GM21390 (cell line): ENCODE results near the gene MAML3.
"Not testable (repeated sequence)": the region's sequence is repeated elsewhere in the genome, so short reads cannot be mapped to it uniquely, and the experiment has no call there.

Experiments used
- ATAC-seq: cut with Tn5 transposase; IDR thresholded peaks from one replicate; pipeline ENCODE4 v1.9.1; 2021; ENCODE audit not compliant: unreplicated experiment

The MAML3 gene

DNA sequence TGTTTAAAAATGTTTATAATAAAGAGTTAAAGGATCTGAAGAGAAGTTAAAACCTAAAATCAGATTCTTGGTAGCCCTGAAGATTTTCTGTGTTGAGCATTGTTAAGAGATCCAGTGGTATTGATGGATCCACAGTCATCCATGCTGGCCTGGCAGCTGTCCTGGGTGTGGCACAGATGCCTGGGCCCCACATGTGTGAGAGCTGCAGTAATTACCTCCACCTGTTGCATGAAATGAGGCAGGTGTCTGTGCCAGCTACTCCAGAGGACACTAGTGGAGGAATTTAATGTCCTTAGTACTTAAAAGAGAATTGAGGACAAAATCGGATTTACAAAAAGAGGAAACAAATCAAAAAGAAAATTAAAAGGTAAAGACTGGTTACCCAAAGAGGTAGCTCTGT lies 444.3 kb downstream of the MAML3 start:
- ATAC-seq: no peak

DNA sequence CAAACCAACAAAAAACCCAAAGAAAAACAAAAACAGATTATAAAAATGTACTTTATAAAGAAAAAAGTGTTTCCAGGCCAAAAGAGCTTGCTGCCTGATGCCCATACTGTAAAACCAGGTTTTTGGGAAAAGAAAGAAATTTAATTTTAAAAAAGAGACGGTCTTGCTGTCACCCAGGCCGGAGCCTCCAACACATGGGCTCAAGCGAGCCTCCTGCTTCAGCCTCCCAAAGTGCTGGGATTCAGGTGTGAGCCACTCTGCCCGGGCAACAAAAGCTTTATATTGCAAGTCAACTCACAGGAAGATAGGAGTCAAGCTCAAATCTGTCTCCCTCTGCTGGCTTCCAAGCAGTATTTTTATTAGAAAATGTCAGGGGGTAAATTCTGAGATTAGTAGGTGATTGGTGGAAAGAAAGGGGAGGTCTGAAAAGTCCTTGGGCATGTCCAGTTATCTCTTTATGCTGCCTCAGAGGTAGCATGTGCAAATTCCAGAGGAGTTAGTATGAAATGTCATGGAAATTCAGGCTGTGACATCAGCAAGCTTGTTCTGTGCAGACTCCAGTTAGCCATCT lies 449.0 kb downstream of the MAML3 start:
- ATAC-seq: no peak

- no peak for ATAC-seq
Observed at GRCh38 chr4:139700568-139700967, 453.4 kb downstream of the MAML3 start.

DNA sequence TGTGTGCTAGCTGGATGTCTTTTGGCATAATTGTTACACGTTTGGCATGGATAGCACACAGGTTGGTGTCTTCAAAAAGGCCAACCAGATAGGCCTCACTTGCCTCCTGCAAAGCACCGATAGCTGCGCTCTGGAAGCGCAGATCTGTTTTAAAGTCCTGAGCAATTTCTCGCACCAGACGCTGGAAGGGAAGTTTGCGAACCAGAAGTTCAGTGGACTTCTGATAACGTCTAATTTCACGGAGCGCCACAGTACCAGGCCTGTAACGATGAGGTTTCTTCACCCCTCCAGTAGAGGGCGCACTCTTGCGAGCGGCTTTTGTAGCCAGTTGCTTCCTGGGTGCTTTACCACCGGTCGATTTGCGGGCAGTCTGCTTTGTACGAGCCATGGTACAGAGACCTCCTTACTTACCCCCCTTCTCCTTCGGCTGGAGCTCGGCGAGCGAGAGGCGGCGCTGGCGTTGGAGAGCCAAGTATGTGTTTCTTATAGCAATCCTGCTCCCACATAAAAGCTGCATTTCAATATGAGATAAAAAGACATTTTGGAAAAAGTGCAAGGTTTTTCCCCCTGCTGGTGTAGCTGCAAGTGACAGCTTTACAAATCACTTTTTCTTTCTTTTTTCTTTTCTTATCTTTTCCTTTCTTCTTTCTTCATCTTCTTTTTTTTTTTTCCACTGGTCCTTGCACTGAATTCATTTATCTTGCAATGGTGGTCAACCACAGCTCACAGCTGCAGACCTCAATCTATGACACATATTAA lies 455.6 kb downstream of the MAML3 start:
- not testable (repeated sequence) for ATAC-seq

GRCh38 chr4:139696491-139696890 lies 457.5 kb downstream of the MAML3 start:
- no peak for ATAC-seq

- ATAC-seq: no peak
Observed at GRCh38 chr4:139694522-139695107, 459.4 kb downstream of the MAML3 start.

DNA sequence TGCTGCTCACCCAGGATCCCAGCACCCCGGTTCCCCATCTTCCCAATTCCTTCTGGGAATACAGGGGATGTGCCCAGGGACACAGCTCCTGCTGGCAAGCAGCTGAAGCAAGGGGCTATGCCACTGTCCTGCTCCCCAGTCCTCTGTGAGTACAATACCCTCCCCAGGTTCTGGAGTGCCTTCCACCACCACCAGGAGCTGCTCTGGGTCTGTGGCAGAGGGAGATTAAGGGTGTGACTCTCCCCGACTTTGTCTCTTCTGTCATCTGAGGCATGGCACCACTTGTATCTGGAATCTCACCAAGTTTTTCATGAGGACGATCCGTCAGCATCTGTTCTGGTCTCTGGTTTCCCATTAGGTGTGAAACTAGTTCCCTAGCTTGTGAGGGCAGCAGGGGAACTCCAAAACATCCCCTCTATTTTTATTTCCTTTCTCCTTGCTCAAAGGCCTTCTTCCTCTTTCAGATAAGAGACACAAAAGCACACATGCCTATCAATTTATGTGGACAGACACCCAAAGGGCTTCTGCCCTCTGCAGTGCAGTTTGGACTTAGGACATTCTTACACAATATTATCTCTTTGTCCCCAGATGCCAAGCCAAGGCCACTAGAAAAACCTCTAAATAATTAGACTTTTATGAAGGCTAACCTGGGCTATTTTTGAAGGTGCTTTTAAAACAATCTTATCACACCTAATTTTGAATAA lies 461.5 kb downstream of the MAML3 start:
- ATAC-seq: no peak

DNA sequence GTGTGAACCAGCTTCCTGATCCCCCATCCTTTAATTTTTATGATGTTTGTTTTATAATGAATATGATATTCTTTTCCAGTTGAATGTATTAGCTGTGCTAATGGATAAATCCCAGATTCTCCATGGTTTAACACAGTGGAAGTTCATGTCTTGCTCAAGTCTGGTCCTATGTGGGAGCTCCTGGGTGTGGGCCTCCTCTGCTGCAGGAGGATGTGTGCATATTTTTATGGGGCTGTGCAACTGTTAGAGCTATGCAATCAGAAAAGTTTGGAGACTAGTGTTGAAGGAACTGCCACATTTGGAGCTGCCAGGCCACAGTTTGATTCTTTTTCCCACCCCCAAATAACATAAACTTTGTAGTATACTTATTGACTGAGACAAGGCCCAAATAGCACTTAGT lies 463.6 kb downstream of the MAML3 start:
- ATAC-seq: no peak

DNA sequence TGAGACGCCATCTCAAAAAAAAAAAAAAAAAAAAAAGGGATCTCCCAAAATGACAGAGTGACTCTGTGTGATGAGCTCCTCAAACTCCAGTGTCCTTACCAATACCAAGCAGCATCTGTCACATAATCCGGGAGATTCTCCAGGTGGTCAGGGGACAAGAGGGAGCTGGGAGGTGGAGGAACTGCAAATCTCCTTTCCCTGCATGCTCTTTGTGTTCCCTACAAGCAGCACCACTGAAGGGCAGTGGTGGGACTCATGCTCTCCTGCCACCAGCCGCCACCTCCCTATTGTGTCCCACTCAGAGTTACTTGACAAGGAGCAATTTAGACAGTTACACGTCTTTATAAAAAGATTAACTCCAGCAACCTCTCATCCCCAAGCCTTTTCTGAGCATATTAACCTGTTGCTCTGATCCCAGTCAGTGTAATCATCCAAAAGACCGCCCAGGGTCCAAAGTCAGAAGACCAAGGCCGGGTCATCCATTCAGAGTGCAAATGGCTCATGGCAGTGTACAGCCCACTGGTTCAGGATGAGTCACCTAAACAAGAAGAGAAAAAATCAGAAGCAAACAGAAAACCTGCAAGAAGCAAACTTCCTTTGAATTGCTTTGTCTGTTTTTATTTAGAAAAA lies 464.8 kb downstream of the MAML3 start:
- no peak for ATAC-seq

GRCh38 chr4:139686988-139687387 lies 467.0 kb downstream of the MAML3 start:
- no peak for ATAC-seq

GRCh38 chr4:139686130-139686529 lies 467.9 kb downstream of the MAML3 start:
- no peak for ATAC-seq

DNA sequence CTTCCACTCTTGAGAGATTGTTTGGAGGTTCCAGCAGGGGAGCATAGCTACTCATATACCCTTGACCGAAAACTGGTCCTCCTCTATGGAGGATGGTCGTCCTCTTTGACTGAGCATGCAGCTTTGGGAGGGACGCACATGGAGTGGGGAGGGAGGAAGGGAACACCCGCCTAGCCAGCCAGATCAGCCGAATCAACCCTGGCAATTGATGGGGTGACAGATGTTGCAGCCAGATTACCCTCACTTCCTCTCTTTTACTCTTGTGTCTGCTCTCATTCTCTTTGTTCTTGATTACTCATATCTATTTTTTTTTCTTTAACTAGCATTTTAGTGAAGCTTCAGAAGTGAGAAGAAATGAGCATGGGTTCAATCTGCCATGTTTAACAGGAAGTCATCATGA lies 468.8 kb downstream of the MAML3 start:
- ATAC-seq: no peak

- no peak for ATAC-seq
Observed at GRCh38 chr4:139684351-139684750, 469.6 kb downstream of the MAML3 start.

DNA sequence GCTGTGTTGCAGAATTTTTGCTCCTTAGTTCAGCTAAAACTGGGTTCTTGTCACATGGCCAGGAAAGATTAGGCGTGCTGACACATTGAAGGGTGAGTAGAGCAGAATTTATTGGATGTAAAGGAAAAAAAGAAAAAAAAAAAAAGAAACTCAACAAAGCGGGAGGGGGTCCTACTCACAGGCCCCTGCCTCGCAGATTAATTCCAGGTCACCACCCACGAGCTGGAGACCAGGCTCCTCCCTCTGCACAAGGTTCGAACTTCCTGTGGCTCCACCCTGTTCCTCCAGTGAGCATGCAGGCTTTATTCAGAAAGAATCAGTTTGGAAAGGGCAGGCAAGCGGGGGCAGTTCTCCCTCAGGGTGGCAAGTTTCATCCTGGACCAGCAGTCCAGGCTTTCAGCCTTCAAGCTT lies 471.2 kb downstream of the MAML3 start:
- ATAC-seq: no peak

DNA sequence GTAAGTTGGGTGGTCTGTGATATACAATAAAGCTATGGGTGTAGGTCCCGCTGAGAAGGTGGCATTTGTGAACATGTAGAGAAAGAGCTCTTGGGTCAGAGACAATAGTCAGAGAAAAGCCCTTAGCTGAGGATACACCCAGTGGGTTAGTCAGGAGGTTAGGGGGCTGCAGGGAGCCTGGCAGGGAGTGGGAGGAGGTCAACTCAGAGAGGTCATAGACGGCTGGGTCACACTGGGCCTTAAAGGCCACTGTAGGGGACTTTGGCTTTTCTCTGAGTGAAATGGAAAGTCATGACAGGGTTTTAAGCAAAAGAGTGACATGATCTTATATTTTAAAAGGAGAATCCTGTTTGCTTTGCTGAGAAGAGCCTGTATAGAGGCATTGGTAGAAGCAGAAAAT lies 471.7 kb downstream of the MAML3 start:
- ATAC-seq: no peak

DNA sequence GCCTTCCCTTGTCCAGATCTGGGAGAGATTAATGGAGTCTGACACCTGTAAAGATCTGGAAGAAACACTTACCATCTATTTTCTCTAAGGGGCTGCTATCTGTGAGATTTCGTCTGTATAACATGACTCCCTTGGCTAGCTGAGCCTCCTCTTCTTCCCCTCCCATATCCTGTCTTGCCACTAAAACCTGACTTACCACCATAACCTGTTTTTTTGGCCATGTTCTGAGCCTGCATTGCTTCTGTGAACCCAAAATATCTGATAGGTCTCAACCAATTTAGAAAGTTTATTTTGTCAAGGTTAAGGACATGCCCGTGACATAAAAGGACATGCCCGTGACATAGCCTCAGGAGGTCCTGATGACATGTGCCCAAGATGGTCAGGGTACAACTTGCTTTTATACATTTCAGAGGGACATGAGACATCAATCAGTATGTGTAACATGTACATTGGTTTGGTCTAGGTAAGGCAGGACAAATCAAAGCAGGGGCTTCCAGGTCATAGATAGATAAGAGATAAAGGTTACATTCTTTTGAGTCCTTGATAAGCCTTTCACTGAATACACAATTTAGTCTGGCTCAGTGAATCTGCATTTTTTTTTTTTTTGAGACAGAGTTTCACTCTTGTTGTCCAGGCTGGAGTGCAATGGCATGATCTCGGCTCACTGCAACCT lies 476.9 kb downstream of the MAML3 start:
- ATAC-seq: no peak

GRCh38 chr4:139676365-139676764 lies 477.6 kb downstream of the MAML3 start:
- no peak for ATAC-seq

DNA sequence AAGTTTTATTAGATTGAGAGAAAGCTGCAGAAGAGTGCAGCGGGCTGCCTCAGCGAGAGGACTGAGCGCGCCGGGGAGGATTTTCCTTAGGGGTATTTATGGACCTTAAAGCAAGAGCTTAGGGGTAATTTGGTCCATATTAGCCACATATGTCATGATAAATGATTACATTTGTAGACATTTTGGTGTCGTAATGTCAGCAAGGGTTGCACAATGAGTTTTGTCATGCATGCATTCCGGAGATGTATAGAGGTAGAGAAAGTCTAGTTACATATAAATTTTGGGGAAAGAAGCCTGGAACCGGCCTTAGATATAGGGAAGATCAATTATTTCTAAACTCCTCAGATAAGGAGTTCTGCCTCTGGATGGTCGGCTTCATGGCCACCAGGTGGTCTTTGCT lies 478.3 kb downstream of the MAML3 start:
- ATAC-seq: no peak

GRCh38 chr4:139674875-139675550 lies 479.0 kb downstream of the MAML3 start:
- no peak for ATAC-seq

- no peak for ATAC-seq
Observed at GRCh38 chr4:139672732-139673131, 481.3 kb downstream of the MAML3 start.
